ENCODE results near the gene TPM4. TPM values are rescaled to one million over a fixed set of nuclear protein-coding genes. Genes with fewer than 3 reads are reported as not detected.

Gene TPM4
- total and polyA plus RNA-seq, 2 of the 8 experiments (the other 6 are each of a cell fraction or from before 2014, with no cell fraction given), result 160 to 359 TPM

GRCh38 chr19:16106121-16106520 is 29.8 kb downstream of the TPM4 start:
- Histone ChIP-seq H3K79me2 (ENCODE audit: control insufficient read depth in 1 of 2, insufficient read depth in 2 of 2, low read length in 2 of 2) (no peaks in the 10 kb centered on the region), H3K56ac (replicated peaks; ENCODE audit: insufficient read length, low read depth, low read length) (no peak overlapping the region), H2BK15ac (ENCODE audit: low read length) (no peak overlapping the region), H3K4me2 (ENCODE audit: insufficient read depth in 1 of 2, low read depth in 2 of 2, low read length in 2 of 2) (no peak overlapping the region), H3K4ac (replicated peaks; ENCODE audit: insufficient read length, low read depth, low read length) (no peak overlapping the region), H2BK120ac (replicated peaks; ENCODE audit: low read depth, low read length) (no peak overlapping the region), H3K27ac (ENCODE audit: low read depth, low read length) (no peak overlapping the region), H3K36me3 (ENCODE audit: control insufficient read depth in 2 of 4, insufficient read depth in 4 of 4, low read length in 3 of 4) (peaks cover 5 to 22% (median 13%) of the 10 kb centered on the region in 4 experiments; a peak in 7 of 8 replicates), H3K23me2 (ENCODE audit: low read depth, low read length) (no peaks in the 10 kb centered on the region; the same call in 1 of the 2 replicates), H3K23ac (ENCODE audit: insufficient read length) (no peak overlapping the region), H4K5ac (ENCODE audit: insufficient read length, low read depth, low read length) (no peak overlapping the region), H2AK5ac (ENCODE audit: low read depth, low read length) (no peak overlapping the region), H3K27me3 (replicated peaks in 1 of 4; ENCODE audit: control insufficient read depth in 3 of 4, extremely low read depth in 1 of 4, insufficient read depth in 3 of 4, low read length in 3 of 4) (no peaks in the 10 kb centered on the region), H4K8ac (ENCODE audit: extremely low read depth, insufficient read depth, low read length) (no peak overlapping the region), H2BK5ac (ENCODE audit: low read depth, low read length) (no peak overlapping the region), H2BK12ac (ENCODE audit: low read depth, low read length) (no peak overlapping the region), H4K20me1 (replicated peaks in 1 of 2; ENCODE audit: control insufficient read depth in 1 of 2, insufficient read depth in 2 of 2, low read length in 2 of 2) (no peaks in the 10 kb centered on the region), H3K9me3 (ENCODE audit: insufficient read depth in 2 of 2, low read depth in 1 of 2, low read length in 1 of 2) (no peaks in the 10 kb centered on the region), H3K4me3 (ENCODE audit: extremely low read depth in 1 of 4, insufficient read depth in 2 of 4, low read depth in 3 of 4, low read length in 4 of 4) (no peak overlapping the region), H4K91ac (replicated peaks; ENCODE audit: insufficient read length, low read length) (no peak overlapping the region), H2AFZ (ENCODE audit: low read length) (no peak overlapping the region), H3K79me1 (ENCODE audit: low read depth, low read length) (no peaks in the 10 kb centered on the region), H3K18ac (ENCODE audit: extremely low read depth, low read length) (no peak overlapping the region), H3K9ac (replicated peaks in 1 of 4; ENCODE audit: extremely low read depth in 1 of 4, low read depth in 3 of 4, low read length in 3 of 4) (peak overlapping the region in 1 of 4 experiments; percentile 40; a peak in 1 of 7 replicates), H3K14ac (ENCODE audit: insufficient read length) (no peak overlapping the region), H2BK20ac (ENCODE audit: low read length) (no peak overlapping the region), H3K4me1 (replicated peaks in 1 of 4; ENCODE audit: control insufficient read depth in 3 of 4, insufficient read depth in 4 of 4, low read length in 3 of 4) (peaks cover 0 to 7% (median 0%) of the 10 kb centered on the region in 4 experiments; a peak in 4 of 7 replicates)
- ChIA-PET POLR2A (ENCODE audit: partially characterized antibody) (interaction anchor here (4.1 to 37.0 kb wide), 2 partner anchors 9 to 25 kb away, joined by 20 to 582 read pairs; partner anchors contain the start of gene TPM4), CTCF (ENCODE audit: partially characterized antibody) (interaction anchor here (0.8 to 2.2 kb wide), 3 partner anchors 9 to 65 kb away, joined by 3 to 6 read pairs (median 3); no protein-coding TSS in a partner anchor)
- 67% methylated on average over 3 of the region's 3 CpGs; no CpG with 5 or more reads in 1 of the 2 experiments for WGBS, 2 experiments (ENCODE audit: extremely low coverage in 1 of 2, insufficient coverage in 1 of 2, insufficient read length in 1 of 2, insufficient replicate concordance in 2 of 2, low coverage in 1 of 2, low lambda C conversion rate in 2 of 2, missing lambda C conversion rate in 1 of 2)
- no peak for FAIRE-seq
- no peak for DNase-seq (ENCODE audit: low read depth in 1 of 2, low spot score in 2 of 2)
- TF ChIP-seq ASH2L (IDR thresholded peaks at IDR 0.05; ENCODE audit: low read length), result no peak
- TF ChIP-seq KDM1A (IDR thresholded peaks at IDR 0.05; ENCODE audit: borderline replicate concordance, low read length), result no peak
- TF ChIP-seq CREB1 (IDR thresholded peaks at IDR 0.05), result no peak
- no peak for TF ChIP-seq KDM4A (IDR thresholded peaks at IDR 0.05; ENCODE audit: low read depth, low read length, severe bottlenecking)
- no peak for TF ChIP-seq TAF1 (IDR thresholded peaks at IDR 0.05; ENCODE audit: low read depth, low read length)
- no peak for TF ChIP-seq RXRA (IDR thresholded peaks at IDR 0.05; ENCODE audit: insufficient read depth, low read depth, low read length)
- no peak for TF ChIP-seq SRF (IDR thresholded peaks at IDR 0.05; ENCODE audit: low read depth, low read length)
- no peak for TF ChIP-seq FOSL1 (IDR thresholded peaks at IDR 0.05; ENCODE audit: insufficient read depth, low read depth, low read length)
- no peak for TF ChIP-seq EP300 (IDR thresholded peaks at IDR 0.05; ENCODE audit: borderline replicate concordance in 1 of 2, low read depth in 2 of 2, low read length in 2 of 2)
